Epithelial cell of prostate (primary cell): ENCODE data around the gene MLIP.

ENCODE experiments used
- DNase-seq: peaks from one replicate; pipeline ENCODE4 v3.0.0-alpha.2; 2011; ENCODE audit warnings: low read depth, low spot score
- H3K27ac ChIP-seq: fragments of 450-650 bp; 2 replicates; pipeline ENCODE4 v1.5.1; 2017; ENCODE audit warnings: mild to moderate bottlenecking

The MLIP gene

DNA sequence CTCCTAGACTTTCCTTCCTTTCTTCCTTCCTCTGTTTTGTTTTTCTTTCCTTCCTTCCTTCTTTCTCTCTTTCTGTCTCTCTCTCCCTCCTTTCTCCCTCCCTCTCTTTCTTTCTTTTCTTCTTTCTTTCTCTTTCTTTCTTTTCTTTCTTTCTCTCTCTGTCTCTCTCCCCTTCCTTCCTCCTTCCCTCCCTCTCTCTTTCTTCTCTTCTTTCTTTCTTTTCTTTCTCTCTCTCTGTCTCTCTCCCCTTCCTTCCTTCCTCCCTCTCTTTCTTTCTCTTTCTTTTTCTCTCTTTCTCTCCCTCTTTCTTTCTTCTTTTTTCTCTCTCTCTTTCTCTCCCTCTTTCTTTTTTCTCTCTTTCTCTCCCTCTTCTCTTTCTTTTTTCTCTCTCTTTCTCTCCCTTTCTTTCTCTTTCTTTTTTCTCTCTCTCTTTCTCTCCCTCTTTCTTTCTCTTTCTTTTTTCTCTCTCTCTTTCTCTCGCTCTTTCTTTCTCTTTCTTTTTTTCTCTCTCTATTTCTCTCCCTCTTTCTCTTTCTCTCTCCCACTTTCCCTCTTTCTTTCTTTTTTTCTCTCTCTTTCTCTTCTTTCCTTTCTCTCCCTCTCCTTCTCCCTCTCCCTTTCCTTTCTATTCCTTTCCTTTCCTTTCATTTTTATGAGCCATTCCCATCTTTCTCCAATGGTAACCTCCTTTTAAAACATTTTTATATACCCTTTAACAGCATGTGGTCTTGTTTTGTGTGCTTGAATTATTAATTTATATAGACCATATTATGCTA, 199.3 kb downstream of the MLIP start:
- no peak for DNase-seq

DNA sequence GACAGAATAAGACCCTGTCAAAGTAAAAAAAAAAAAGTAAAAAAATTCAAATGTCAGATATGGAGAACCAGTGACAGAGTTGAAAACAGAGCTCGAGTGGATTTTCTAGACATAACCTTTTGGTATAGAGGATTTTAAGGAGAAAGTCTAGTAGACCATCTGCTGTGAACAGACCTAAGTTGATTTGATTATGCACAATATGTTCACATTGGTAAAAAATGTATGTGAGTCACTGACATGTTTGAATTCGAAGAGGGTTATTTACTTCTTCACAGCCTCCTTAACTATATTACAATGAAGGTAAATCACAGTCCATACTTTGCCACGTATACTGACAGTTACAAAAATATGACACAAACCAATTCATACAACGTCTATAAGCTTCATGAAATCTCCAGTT, 204.4 kb downstream of the MLIP start:
- DNase-seq, result no peak

More for the DNA sequence above, 199.3 kb downstream of the MLIP start:
- H3K27ac ChIP-seq, result no peak overlapping the region

More for the DNA sequence above, 204.4 kb downstream of the MLIP start:
- H3K27ac ChIP-seq, result no peak overlapping the region
